Measurements from ENCODE around the gene USP44.

DNA sequence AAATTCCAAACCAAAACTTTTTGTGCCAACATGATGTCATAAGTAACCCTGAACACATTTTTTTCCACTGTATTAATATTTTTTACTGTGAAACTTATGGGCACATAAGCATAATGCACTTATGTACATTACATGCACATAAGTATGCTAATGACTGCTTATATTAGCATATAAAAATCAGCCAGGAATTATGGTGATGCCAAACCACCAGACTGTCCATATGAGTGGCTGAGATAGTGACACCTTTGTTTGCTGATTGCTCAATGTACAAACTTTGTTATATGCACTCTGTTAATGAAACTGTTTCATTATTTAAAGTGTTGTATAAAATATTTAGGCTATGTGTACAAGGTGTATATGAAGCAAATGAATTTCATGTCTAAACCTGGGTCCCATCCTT lies 32.3 kb downstream of the USP44 start:
- TF ChIP-seq, protein P1, sequence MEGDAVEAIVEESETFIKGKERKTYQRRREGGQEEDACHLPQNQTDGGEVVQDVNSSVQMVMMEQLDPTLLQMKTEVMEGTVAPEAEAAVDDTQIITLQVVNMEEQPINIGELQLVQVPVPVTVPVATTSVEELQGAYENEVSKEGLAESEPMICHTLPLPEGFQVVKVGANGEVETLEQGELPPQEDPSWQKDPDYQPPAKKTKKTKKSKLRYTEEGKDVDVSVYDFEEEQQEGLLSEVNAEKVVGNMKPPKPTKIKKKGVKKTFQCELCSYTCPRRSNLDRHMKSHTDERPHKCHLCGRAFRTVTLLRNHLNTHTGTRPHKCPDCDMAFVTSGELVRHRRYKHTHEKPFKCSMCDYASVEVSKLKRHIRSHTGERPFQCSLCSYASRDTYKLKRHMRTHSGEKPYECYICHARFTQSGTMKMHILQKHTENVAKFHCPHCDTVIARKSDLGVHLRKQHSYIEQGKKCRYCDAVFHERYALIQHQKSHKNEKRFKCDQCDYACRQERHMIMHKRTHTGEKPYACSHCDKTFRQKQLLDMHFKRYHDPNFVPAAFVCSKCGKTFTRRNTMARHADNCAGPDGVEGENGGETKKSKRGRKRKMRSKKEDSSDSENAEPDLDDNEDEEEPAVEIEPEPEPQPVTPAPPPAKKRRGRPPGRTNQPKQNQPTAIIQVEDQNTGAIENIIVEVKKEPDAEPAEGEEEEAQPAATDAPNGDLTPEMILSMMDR (IDR thresholded peaks at IDR 0.05) = no peak
- TF ChIP-seq POLR2AphosphoS5 (IDR thresholded peaks at IDR 0.05) (no peak), POLR2A (IDR thresholded peaks at IDR 0.05) (no peak)

All from transverse colon (tissue), 4 donors.